Measurements from ENCODE around the gene GNB4.

DNA sequence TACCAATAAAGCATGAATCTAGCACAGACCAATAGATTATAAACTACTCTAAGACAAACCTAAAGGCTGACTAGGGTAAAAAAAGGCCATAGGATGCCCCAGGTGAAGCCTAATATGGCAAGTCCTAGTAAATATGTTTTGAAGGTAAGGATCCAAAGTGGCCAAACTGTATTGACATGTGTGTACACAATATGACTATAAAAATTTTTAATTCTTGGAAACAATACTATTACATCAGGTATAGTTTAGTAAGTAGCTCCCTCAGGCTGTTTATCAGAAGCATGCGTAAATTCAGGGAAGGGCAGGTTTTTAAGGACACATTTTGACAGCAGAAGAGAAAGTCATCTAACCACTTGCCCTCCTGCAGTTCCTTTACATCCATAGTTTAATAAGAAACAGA is 18.8 kb downstream of the GNB4 start:
- TF ChIP-seq, protein P1, sequence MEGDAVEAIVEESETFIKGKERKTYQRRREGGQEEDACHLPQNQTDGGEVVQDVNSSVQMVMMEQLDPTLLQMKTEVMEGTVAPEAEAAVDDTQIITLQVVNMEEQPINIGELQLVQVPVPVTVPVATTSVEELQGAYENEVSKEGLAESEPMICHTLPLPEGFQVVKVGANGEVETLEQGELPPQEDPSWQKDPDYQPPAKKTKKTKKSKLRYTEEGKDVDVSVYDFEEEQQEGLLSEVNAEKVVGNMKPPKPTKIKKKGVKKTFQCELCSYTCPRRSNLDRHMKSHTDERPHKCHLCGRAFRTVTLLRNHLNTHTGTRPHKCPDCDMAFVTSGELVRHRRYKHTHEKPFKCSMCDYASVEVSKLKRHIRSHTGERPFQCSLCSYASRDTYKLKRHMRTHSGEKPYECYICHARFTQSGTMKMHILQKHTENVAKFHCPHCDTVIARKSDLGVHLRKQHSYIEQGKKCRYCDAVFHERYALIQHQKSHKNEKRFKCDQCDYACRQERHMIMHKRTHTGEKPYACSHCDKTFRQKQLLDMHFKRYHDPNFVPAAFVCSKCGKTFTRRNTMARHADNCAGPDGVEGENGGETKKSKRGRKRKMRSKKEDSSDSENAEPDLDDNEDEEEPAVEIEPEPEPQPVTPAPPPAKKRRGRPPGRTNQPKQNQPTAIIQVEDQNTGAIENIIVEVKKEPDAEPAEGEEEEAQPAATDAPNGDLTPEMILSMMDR (conservative IDR thresholded peaks at IDR 0.05; ENCODE audit: low read length), result no peak
- TF ChIP-seq EZH2phosphoT487 (IDR thresholded peaks at IDR 0.05; ENCODE audit: borderline replicate concordance), result no peak

All from Loucy (cell line).